GM12872 (cell line): ENCODE results near the gene ZNF326.

Experiments used
- TF ChIP-seq, protein P1 (sequence below): IDR thresholded peaks from 3 replicates; pipeline ENCODE4 v1.5.1; 2011; ENCODE audit warnings: low read depth, mild to moderate bottlenecking, low read length, moderate library complexity; ENCODE audit not compliant: insufficient read depth

The ZNF326 gene

DNA sequence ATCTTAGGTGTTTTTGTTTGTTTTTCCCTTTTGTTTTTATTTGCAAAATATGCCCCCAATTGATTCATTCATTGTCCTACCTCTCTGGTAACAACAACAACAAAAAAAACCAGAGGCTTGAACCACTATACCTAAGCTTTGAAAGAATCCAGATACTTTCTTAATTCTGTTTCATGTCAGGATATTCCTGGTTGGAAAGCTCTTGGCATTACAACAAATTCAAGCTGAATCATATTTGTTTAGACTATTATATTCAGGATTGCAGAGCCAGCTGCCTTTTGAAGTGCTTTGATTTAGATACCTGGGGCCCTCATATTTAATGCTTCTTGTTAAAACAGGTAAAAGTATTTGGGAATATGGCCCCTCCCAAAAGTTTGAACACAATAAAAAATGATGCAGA is 22.9 kb upstream of the ZNF326 start:
- TF ChIP-seq, protein P1, sequence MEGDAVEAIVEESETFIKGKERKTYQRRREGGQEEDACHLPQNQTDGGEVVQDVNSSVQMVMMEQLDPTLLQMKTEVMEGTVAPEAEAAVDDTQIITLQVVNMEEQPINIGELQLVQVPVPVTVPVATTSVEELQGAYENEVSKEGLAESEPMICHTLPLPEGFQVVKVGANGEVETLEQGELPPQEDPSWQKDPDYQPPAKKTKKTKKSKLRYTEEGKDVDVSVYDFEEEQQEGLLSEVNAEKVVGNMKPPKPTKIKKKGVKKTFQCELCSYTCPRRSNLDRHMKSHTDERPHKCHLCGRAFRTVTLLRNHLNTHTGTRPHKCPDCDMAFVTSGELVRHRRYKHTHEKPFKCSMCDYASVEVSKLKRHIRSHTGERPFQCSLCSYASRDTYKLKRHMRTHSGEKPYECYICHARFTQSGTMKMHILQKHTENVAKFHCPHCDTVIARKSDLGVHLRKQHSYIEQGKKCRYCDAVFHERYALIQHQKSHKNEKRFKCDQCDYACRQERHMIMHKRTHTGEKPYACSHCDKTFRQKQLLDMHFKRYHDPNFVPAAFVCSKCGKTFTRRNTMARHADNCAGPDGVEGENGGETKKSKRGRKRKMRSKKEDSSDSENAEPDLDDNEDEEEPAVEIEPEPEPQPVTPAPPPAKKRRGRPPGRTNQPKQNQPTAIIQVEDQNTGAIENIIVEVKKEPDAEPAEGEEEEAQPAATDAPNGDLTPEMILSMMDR, result no peak

DNA sequence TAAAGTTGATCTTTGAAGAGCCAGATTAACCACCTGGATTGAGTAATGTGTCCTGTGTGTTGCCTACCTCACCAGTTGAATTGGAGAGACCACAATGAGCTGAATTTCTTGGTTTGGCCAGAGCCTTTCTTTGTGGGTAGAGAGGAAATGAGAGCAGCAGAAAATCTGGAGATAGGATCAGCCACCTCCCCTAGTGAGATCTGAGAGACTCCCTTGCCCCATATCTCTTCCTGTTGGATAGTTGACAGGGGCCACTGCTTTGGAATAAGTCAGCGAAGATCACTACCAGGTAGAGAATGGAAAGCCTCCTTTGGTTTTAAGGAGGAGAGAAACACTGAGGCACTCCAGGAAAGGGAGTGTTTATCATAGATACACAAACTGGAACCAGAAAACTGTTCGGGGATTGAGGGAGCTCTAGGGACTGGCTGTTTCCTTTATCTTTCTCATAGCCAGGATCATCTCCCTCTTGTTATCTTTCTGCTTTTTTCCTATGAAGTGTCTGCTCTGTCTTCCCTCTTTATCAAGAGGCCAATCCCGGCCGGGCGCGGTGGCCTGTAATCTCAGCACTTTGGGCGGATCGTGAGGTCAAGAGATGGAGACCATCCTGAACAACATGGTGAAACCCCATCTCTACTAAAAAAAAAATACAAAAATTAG is 21.3 kb upstream of the ZNF326 start:
- TF ChIP-seq, protein P1, result no peak

DNA sequence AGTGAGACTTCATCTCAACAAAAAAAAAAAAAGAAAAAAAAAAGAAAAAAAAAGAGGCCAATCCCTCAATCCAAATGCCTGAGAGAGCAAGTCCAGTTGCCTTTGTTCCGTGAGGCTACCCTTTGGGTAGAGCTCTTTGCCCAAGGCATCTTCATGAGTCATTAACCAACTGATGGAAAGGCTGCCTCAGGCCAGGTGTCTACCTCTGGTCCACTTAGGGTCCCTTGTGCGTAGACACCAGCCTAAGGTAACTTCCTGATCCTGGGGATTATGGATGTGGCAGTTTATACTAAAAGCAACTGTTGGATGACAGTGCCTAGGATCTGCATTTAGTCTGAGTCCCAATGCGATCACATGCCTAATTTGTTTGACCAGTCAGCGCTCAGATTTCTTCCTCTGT is 20.7 kb upstream of the ZNF326 start:
- TF ChIP-seq, protein P1, result no peak

DNA sequence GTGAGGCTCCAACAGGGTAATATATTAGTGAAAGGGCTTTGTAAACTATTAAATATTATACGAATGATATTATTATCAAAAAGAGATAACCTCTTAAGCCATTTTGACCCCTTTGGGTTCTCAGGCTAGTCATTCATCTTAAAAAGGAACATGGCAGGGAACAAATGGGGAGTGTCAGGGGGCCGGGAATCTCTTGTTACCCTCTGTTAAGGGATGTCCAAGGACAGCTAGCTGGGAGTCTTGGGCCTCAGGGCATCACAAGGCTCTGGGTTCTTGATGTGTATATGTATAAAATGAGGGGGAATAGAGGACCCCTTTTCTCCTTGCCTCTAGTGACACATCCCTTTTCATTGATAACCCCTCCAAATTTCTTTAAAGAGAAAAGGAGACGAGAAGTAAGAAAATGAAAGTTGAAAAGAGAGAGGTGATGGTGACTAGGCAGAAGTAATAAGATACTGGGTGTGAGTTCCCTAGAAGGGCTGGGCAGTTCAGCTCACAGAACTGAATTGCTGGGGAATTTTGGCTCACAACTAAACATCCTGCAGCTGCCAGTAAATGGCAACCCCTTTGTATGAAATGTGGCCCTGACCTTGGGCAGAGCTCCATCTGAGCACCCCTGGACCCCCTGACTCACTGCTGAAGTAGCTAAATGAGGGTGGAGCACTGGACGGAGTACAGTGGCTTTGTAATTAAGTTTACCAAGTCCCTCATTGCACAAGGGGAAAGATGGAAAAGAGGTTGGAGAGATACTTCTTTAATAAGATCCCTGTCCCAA is 20.0 kb upstream of the ZNF326 start:
- TF ChIP-seq, protein P1, result no peak

DNA sequence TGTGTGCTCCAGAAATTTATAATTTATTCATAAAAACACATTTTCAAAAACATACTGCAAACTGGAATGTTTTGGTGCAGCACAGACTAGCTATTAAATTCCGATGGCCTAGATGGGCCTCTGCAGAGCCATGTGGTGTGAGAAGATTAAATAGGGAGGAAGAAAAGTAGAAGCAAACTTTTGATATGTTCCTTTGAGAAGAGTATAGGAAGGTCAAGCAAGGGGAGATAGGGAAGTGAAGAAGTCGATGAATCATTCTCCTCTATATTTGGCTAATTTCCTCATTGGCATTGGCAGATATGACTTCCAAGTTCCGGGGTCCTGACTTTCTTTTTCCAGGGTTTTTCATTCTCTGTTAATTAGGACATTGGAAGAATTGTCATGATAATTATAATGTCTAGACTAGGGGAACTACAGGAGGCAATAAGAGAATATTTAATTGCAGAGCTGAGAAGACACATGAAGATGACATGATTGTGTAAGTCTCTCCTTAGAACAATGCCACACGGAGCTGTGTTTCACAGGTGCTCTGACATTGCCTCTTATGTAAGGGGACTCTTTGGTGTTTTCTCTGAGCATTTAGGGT is 19.3 kb upstream of the ZNF326 start:
- TF ChIP-seq, protein P1, result no peak

DNA sequence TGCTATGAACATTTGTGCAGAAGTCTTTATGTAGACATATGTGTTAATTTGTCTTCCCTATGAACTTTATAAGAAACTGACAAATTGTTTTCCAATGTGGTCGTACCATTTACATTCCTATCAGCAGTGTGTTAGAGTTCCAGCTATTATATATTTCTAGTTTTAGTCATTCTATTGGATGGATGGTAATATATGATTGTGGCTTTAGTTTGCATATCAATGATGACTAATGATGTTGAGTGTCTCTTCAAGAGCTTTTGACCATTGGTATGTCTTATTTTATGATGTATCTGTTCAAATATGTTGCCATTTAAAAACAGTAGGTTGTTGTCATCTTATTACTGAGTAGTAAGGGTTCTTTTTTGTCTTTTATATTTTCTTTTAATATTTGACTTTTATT is 16.2 kb upstream of the ZNF326 start:
- TF ChIP-seq, protein P1, result no peak

DNA sequence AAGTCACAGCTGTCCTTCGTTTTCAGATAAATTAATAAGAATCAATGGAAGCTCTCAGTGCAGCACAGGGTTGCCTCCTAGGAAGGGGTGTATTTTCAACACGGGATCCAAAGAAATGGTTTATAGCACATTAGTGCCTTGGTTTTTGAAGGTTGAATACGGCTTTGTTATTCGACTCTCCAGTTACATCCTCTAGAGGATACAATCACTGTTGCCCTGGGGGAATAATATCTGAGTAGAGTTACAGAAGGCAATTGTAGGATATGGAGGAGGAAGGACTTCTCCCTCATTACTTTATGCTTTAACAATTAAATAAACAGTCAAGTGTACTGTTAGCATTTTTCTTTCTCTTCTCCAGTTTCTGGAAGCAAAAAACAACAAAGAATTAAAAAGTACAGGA is 14.3 kb upstream of the ZNF326 start:
- TF ChIP-seq, protein P1, result no peak
